ENCODE measurements around the gene EFCAB13. TPM values are rescaled to one million over a fixed set of nuclear protein-coding genes. Genes with fewer than 3 reads are reported as not detected.

Gene EFCAB13
- total RNA-seq, 2 donors from 2014 or later, result 2.8 to 10.1 TPM

GRCh38 chr17:47335101-47335936 is 11.6 kb downstream of the EFCAB13 start:
- Histone ChIP-seq H3K36me3 (no peaks in the 10 kb centered on the region), H3K27me3 (no peaks in the 10 kb centered on the region), H3K9me3 (no peaks in the 10 kb centered on the region), H3K27ac (no peak overlapping the region), H3K4me3 (no peak overlapping the region), H3K4me1 (no peaks in the 10 kb centered on the region)
- no peak for DNase-seq (ENCODE audit: low spot score)
- TF ChIP-seq CTCF (IDR thresholded peaks at IDR 0.05), result no peak

GRCh38 chr17:47338026-47338425 is 14.3 kb downstream of the EFCAB13 start:
- Histone ChIP-seq H3K4me1 (no peaks in the 10 kb centered on the region), H3K36me3 (no peaks in the 10 kb centered on the region), H3K9me3 (no peaks in the 10 kb centered on the region), H3K4me3 (no peak overlapping the region), H3K27me3 (no peaks in the 10 kb centered on the region), H3K27ac (no peak overlapping the region)
- DNase-seq (ENCODE audit: low spot score), result no peak
- TF ChIP-seq CTCF (IDR thresholded peaks at IDR 0.05), result no peak

- no peaks in the 10 kb centered on the region for H3K9me3 ChIP-seq
- TF ChIP-seq CTCF (IDR thresholded peaks at IDR 0.05), result no peak
- H3K4me3 ChIP-seq, result no peak overlapping the region
- no peak overlapping the region for H3K27ac ChIP-seq
- DNase-seq (ENCODE audit: low spot score), result no peak
- H3K4me1 ChIP-seq, result no peaks in the 10 kb centered on the region
- no peaks in the 10 kb centered on the region for H3K27me3 ChIP-seq
- no peaks in the 10 kb centered on the region for H3K36me3 ChIP-seq
These were observed 29.1 kb downstream of the EFCAB13 start for GRCh38 chr17:47352848-47353247.

GRCh38 chr17:47358652-47359051 is 34.9 kb downstream of the EFCAB13 start:
- no peak for DNase-seq (ENCODE audit: low spot score)
- H3K4me3 ChIP-seq, result no peak overlapping the region
- no peak for TF ChIP-seq CTCF (IDR thresholded peaks at IDR 0.05)

GRCh38 chr17:47363171-47363570 is 39.4 kb downstream of the EFCAB13 start:
- Histone ChIP-seq H3K27me3 (no peaks in the 10 kb centered on the region), H3K27ac (no peak overlapping the region), H3K4me1 (no peaks in the 10 kb centered on the region), H3K9me3 (no peaks in the 10 kb centered on the region), H3K4me3 (no peak overlapping the region), H3K36me3 (no peaks in the 10 kb centered on the region)
- no peak for TF ChIP-seq CTCF (IDR thresholded peaks at IDR 0.05)
- DNase-seq (ENCODE audit: low spot score), result no peak

More at GRCh38 chr17:47358652-47359051, 34.9 kb downstream of the EFCAB13 start:
- Histone ChIP-seq H3K4me1 (no peaks in the 10 kb centered on the region), H3K27ac (no peak overlapping the region), H3K9me3 (no peaks in the 10 kb centered on the region), H3K36me3 (no peaks in the 10 kb centered on the region), H3K27me3 (no peaks in the 10 kb centered on the region)

- H3K4me3 ChIP-seq, result no peak overlapping the region
- no peaks in the 10 kb centered on the region for H3K27me3 ChIP-seq
- H3K36me3 ChIP-seq, result no peaks in the 10 kb centered on the region
- no peak for TF ChIP-seq CTCF (IDR thresholded peaks at IDR 0.05)
- DNase-seq (ENCODE audit: low spot score), result no peak
- H3K4me1 ChIP-seq, result no peaks in the 10 kb centered on the region
- no peak overlapping the region for H3K27ac ChIP-seq
- peaks cover 0 to 5% of the 10 kb centered on the region in 2 donors for H3K9me3 ChIP-seq
These were observed 43.5 kb downstream of the EFCAB13 start for GRCh38 chr17:47367257-47367656.

Measured in right atrium auricular region (tissue), 2 donors.